Activated CD8-positive, alpha-beta memory T cell treated with anti-CD3 and anti-CD28 coated beads for 36 hours (primary cell): ENCODE results near the gene BMPR1B. TPM values are rescaled to one million over a fixed set of nuclear protein-coding genes. Genes with fewer than 3 reads are reported as not detected.
"Not testable (repeated sequence)": the region's sequence is repeated elsewhere in the genome, so short reads cannot be mapped to it uniquely, and the experiment has no call there.

ENCODE experiments used
- CTCF ChIA-PET: fragments of 350-600 bp; sonication (Branson Sonifier 250); formaldehyde crosslinking; loops from one replicate; lab custom pipeline; 2021; ENCODE audit warnings: antibody characterized with exemption; lab: Charles Lee
- POLR2A ChIA-PET: fragments of 350-600 bp; sonication (Branson Sonifier 250); formaldehyde crosslinking; loops from one replicate; lab custom pipeline; 2021; ENCODE audit warnings: antibody characterized with exemption; lab: Charles Lee
- total RNA-seq, 2 experiments: library from RNA; stranded (reverse); gene quantifications; one replicate each; pipeline ENCODE4 v1.2.3, GENCODE V29; 2021

The BMPR1B gene
- total RNA-seq, 2 experiments from 2014 or later: not detected

GRCh38 chr4:95155759-95156451 is 398.1 kb downstream of the BMPR1B start:
- CTCF ChIA-PET: interaction anchor here (0.7 kb wide), 2 partner anchors 25 to 888 kb away, joined by 3 to 6 read pairs; no protein-coding TSS in a partner anchor
- POLR2A ChIA-PET: interaction anchor here (0.6 to 0.7 kb wide), 2 partner anchors 393 to 394 kb away, joined by 5 to 7 read pairs; partner anchors contain the start of gene UNC5C

DNA sequence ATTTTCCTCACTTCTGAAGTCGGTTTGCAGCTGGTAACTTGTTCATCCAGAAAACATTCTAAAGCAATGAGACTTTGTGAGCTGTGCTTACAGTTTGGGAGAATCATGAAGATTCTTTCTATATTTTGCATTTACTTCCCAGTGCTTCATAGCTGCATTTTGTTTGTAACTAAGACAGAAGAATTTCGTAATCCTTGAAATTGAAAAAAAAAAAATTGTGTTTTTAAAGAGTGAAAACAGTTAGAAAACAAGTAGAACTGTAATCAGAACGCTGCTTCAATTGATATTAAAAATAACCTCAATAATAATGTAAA is 398.7 kb downstream of the BMPR1B start:
- POLR2A ChIA-PET: interaction anchor here (0.6 to 0.7 kb wide), 2 partner anchors 392 to 393 kb away, joined by 5 to 7 read pairs; partner anchors contain the start of gene UNC5C
- CTCF ChIA-PET: interaction anchor here (0.7 kb wide), 1 partner anchor 889 kb away, joined by 3 read pairs; no protein-coding TSS in a partner anchor

DNA sequence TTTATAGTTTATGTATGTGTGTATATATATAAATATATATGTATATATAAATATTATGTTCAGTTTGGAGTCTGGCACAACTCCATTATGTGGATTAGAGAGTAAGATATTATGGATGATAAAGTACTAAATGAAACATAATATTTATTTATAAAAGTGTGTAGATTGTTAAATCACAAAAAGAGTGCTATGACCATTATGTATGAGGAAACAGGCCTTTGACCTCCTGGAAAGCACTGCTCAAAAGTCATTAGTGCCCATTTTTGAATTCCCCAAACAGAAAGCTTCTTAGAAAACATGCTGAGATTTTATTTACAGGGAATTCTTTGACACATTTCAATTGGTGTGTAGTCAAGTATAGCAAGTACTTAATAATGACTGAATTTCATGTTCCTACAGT is 399.8 kb downstream of the BMPR1B start:
- POLR2A ChIA-PET: no interaction called here
- CTCF ChIA-PET: no interaction called here

DNA sequence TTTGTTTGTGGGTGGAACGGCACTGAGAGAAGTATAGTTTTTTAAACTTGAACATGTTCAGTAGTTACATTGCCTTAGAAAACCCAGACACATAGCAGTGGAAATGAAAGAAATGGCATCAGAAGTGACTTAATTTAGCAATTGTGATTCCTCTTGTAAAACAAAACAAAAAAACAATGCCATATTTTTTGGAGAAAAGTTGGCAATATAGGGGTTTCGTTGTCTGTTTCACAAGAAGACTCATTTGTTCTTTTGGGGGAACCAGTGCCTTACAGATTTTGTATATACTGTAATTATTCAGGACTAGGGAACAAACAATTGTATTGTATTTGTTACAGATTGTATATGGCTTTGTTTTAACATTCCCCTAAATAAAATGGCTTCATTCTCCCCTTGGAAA is 400.3 kb downstream of the BMPR1B start:
- ChIA-PET CTCF (no interaction called here), POLR2A (no interaction called here)

DNA sequence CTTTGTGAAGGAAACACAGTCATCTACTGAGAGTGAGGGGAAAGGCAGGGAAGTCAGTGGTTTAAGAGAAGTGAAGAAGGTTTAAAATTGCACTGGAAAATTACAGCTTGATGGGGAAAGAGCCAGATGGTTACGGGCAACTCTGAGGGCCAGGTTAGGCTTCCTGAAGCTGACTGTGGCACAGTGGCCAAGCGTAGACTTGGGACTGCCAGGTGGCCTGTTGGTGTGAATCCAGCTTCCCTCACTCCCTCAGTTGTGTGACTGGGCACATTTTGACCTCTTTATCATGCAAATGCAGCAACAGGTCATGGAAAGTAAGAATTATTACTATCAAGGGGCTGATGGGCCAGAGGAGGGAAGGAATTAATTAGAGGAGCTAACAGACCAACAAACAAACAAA is 400.9 kb downstream of the BMPR1B start:
- CTCF ChIA-PET: interaction anchor here (1.0 kb wide), 1 partner anchor 22 kb away, joined by 3 read pairs; no protein-coding TSS in a partner anchor
- POLR2A ChIA-PET: no interaction called here

GRCh38 chr4:95159384-95159783 is 401.6 kb downstream of the BMPR1B start:
- ChIA-PET POLR2A (no interaction called here), CTCF (interaction anchor here (1.0 kb wide), 1 partner anchor 21 kb away, joined by 3 read pairs; no protein-coding TSS in a partner anchor)

- ChIA-PET CTCF (no interaction called here), POLR2A (no interaction called here)
Measured at GRCh38 chr4:95161781-95162469, 404.2 kb downstream of the BMPR1B start.

- CTCF ChIA-PET: no interaction called here
Measured at GRCh38 chr4:95162867-95163266, 405.1 kb downstream of the BMPR1B start.

DNA sequence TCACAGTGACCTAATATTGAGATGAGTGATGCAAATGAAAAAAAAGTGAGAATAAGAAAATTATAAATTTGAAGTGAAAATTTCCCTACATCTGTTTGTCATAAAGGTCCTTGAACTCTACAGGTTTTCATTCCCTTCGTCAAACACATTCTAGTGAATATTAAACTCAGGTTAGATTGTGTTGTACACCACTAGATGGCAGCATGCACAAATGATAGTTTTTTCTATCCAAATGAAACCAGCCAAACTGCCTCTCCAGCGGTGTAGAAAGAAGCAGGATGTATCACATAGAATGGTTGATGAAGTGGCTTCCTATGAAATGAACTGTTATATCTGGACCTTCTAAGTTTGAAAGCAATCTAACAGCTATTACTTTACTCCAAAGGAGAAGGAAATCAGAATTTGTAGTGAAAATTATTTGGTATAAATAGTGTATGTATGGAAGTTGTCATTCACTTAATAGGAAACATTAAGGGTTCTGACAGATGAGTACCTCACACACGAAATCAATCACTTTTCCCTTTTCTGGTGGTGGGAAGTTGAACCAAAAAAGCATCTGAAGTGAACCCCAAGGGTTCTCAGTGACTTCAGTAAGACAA is 408.3 kb downstream of the BMPR1B start:
- ChIA-PET CTCF (interaction anchor here (0.9 kb wide), 1 partner anchor 17 kb away, joined by 3 read pairs; no protein-coding TSS in a partner anchor), POLR2A (no interaction called here)

More at GRCh38 chr4:95162867-95163266, 405.1 kb downstream of the BMPR1B start:
- POLR2A ChIA-PET: no interaction called here

DNA sequence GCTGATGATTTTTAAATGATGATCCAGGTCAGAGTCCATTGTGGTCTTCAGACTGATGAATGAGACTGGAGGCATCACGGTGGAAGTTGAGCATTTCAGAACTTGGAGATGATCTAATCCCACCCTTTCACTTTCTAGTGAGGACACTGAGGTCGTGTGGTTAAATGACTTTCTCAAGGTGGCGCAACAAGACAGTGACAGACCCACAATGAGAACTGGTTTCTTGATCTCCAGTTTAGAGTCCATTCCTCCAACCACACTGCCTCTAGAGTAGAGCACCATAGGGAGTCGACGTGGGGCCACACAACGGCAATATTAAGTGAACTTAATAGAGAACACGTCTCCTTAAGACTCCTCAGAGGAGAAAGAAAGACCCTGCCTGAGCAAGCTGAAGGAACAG is 410.1 kb downstream of the BMPR1B start:
- ChIA-PET POLR2A (no interaction called here), CTCF (no interaction called here)

GRCh38 chr4:95170176-95170575 is 412.4 kb downstream of the BMPR1B start:
- CTCF ChIA-PET: no interaction called here
- POLR2A ChIA-PET: no interaction called here

DNA sequence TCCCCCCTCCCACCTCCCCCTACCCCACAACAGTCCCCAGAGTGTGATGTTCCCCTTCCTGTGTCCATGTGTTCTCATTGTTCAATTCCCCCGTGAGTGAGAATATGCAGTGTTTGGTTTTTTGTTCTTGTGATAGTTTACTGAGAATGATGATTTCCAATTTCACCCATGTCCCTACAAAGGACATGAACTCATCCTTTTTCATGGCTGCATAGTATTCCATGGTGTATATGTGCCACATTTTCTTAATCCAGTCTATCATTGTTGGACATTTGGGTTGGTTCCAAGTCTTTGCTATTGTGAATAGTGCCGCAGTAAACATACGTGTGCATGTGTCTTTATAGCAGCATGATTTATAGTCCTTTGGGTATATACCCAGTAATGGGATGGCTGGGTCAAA is 413.6 kb downstream of the BMPR1B start:
- POLR2A ChIA-PET, CTCF ChIA-PET: not testable (repeated sequence)

- CTCF ChIA-PET: no interaction called here
- POLR2A ChIA-PET: no interaction called here
Measured at GRCh38 chr4:95178938-95179337, 421.2 kb downstream of the BMPR1B start.

- ChIA-PET POLR2A (no interaction called here), CTCF (interaction anchor here (0.6 to 0.8 kb wide), 2 partner anchors 22 to 25 kb away, joined by 3 to 6 read pairs; no protein-coding TSS in a partner anchor)
Measured at GRCh38 chr4:95180531-95181242, 422.9 kb downstream of the BMPR1B start.

- ChIA-PET CTCF (interaction anchor here (0.6 kb wide), 1 partner anchor 26 kb away, joined by 6 read pairs; no protein-coding TSS in a partner anchor), POLR2A (no interaction called here)
Measured at GRCh38 chr4:95181243-95181995, 423.7 kb downstream of the BMPR1B start.

DNA sequence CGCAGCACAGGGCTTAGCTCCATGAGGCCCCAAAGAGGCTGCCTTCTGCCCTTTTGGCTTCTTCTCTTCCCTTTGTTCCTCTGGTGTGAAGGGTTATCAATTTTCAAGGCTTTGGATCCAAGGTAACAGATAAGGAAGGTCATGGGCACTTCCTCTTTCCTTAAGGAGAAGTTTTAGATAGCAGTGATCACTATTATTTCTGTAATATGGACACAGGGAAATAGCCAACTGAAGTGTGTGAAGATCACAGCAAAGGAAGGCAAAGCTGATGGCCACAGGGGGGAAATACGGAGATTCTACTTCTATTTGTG is 424.2 kb downstream of the BMPR1B start:
- POLR2A ChIA-PET: no interaction called here
- CTCF ChIA-PET: no interaction called here

- POLR2A ChIA-PET: no interaction called here
- CTCF ChIA-PET: no interaction called here
Measured at GRCh38 chr4:95183656-95184408, 426.1 kb downstream of the BMPR1B start.

DNA sequence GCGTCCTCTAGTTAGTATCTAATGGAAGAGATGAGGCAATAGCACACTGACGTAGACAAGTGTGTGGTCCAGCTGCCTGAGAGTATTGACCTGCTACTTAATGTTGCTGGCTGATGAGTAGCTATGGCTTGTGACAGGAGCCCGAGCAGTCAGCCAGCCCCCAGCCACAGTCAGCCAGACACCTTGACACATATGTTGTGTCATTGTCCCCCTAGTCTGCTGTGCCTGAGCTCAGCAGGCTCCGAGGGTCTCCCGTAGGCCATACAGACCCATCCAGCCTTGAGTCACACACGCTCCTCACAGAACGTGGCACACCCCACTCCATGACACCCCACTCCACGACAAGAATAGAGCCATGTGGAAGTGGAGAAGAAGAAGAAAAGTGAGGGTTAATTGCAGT is 428.9 kb downstream of the BMPR1B start:
- POLR2A ChIA-PET: no interaction called here

More for the DNA sequence above, 428.9 kb downstream of the BMPR1B start:
- CTCF ChIA-PET: no interaction called here
